OCI-LY3 (cell line): ENCODE measurements around the gene TBXA2R.

Source experiments
- EZH2phosphoT487 ChIP-seq: fragments of 200-600 bp; shearing (Covaris generic); IDR thresholded peaks from 2 replicates; pipeline ENCODE4 v1.6.1; 2018; ENCODE audit warnings: antibody characterized with exemption, mixed run types, low read depth
- TF ChIP-seq, protein P1 (sequence below): fragments of 200-600, 300-600 bp; sonication (generic); IDR thresholded peaks from 2 replicates; pipeline ENCODE4 v1.5.1; 2014; ENCODE audit warnings: antibody characterized with exemption, low read length, low read depth

GRCh38 chr19:3639479-3639878 lies 32.8 kb upstream of the TBXA2R start:
- TF ChIP-seq, protein P1, sequence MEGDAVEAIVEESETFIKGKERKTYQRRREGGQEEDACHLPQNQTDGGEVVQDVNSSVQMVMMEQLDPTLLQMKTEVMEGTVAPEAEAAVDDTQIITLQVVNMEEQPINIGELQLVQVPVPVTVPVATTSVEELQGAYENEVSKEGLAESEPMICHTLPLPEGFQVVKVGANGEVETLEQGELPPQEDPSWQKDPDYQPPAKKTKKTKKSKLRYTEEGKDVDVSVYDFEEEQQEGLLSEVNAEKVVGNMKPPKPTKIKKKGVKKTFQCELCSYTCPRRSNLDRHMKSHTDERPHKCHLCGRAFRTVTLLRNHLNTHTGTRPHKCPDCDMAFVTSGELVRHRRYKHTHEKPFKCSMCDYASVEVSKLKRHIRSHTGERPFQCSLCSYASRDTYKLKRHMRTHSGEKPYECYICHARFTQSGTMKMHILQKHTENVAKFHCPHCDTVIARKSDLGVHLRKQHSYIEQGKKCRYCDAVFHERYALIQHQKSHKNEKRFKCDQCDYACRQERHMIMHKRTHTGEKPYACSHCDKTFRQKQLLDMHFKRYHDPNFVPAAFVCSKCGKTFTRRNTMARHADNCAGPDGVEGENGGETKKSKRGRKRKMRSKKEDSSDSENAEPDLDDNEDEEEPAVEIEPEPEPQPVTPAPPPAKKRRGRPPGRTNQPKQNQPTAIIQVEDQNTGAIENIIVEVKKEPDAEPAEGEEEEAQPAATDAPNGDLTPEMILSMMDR: no peak
- TF ChIP-seq EZH2phosphoT487: no peak
